Astrocyte of the spinal cord (primary cell): ENCODE measurements around the gene COL4A2.
A peak's percentile ranks its signal among the peaks of the same experiment; 100 is the strongest.

ENCODE experiments used
- DNase-seq: peaks from one replicate; pipeline ENCODE4 v3.0.0; 2011; ENCODE audit warnings: low read depth, low spot score
- H3K4me3 ChIP-seq: 2 replicates; pipeline ENCODE4 v1.5.1; 2011; ENCODE audit warnings: low read depth, mild to moderate bottlenecking, low read length, moderate library complexity
- CTCF ChIP-seq: IDR thresholded peaks from 2 replicates; pipeline ENCODE4 v1.5.1; 2012; ENCODE audit warnings: low read depth, mild to moderate bottlenecking, low read length, inconsistent platforms
- in situ Hi-C: cut with HindIII; loops from 2 replicates; pipeline ENCODE4 v1.10.0; 2017; ENCODE audit warnings: low sequenced_read_pairs

Gene COL4A2

GRCh38 chr13:110306960-110307766 is at the start of gene COL4A2, which contains the start of gene COL4A1:
TSS of gene COL4A2 (plus strand) at chr13:110307284. CDS start at chr13:110307904, 620 bp downstream.
TSS of gene COL4A1 (minus strand) at chr13:110307157. CDS start at chr13:110307027, 130 bp downstream.
- no peak for TF ChIP-seq CTCF
- H3K4me3 ChIP-seq = peak within 1 kb of the TSS; percentile 77
- DNase-seq = peak; percentile 86
- in situ Hi-C loops = no loop called here

GRCh38 chr13:110257408-110257807 is 49.7 kb upstream of the COL4A2 start:
- no peak for DNase-seq
- H3K4me3 ChIP-seq = no peak overlapping the region
- TF ChIP-seq CTCF = no peak
- in situ Hi-C loops = no loop called here

DNA sequence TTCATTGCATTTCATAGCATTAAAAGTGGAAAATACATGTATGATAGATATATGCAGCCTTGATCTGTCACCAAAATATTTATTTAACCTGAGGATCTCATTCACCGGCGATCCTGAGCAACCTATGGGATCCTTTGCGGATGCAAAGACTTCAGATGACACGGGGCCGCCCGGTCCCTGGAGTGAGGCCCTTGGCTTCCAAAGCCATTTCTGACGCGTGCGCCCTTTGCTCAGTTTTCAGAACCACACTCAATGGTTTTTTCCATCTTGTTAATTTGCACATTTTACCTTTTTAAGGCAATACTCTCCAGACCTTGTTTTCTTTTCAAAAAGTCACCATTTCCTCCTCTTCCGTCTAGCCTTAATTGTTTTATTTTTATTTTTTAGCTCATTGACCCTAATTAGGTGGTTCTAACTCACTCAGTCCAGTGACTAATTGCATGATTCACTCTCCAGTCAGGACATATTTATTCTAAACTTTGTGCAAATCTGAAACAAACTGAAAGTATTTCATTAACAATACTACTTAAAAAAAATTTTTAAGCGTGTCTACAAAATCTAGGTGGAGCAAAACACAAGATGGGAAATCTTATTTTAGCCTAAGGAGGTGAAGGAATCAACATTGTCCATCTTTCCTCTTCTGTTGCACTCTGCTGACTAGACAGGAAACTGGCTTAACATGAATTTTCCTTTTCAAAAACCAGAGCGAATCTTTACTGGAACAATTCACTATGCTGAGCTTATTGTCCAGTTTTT is 48.0 kb upstream of the COL4A2 start:
- DNase-seq = no peak
- in situ Hi-C loops = no loop called here
- H3K4me3 ChIP-seq = no peak overlapping the region
- TF ChIP-seq CTCF = no peak

DNA sequence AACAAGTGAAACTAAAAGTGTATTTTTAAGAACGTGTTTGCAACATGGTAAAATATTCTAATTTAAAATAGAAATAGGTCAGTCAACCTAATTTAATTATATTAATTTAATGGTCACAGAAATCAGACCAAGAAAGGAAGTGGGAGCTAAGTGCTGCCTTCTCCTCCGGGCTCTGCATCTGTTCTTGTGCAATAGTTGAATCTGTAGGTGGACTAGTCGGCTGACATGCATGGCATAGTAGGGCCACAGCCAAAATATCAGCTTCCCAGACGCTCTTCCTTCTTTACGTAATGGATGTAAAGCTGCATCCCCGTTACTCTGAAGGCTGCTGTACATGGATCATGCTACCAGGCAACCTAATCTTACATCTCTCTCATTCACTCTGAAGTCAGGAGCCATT is 47.4 kb upstream of the COL4A2 start:
- no peak for DNase-seq
- TF ChIP-seq CTCF = no peak
- H3K4me3 ChIP-seq = no peak overlapping the region
- in situ Hi-C loops = no loop called here

- H3K4me3 ChIP-seq = no peak overlapping the region
- no peak for TF ChIP-seq CTCF
- no peak for DNase-seq
- in situ Hi-C loops = no loop called here
These were observed 45.7 kb upstream of the COL4A2 start for GRCh38 chr13:110261166-110262081.

- no peak for DNase-seq
- in situ Hi-C loops = no loop called here
- H3K4me3 ChIP-seq = no peak overlapping the region
- no peak for TF ChIP-seq CTCF
These were observed 45.0 kb upstream of the COL4A2 start for GRCh38 chr13:110262082-110262436.
